ENCODE measurements around the gene SPRR5. TPM values are rescaled to one million over a fixed set of nuclear protein-coding genes. Genes with fewer than 3 reads are reported as not detected.

SPRR5 gene, protein sequence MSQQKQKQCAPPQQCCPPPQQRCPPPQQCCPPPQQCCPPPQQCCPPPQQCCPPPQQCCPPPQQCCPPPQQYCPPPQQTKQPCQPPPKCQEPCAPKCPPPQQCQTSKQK
- not detected in 5 replicates for total RNA-seq (2022; extraction: Qiagen RNA extraction; ENCODE audit: low read depth)

DNA sequence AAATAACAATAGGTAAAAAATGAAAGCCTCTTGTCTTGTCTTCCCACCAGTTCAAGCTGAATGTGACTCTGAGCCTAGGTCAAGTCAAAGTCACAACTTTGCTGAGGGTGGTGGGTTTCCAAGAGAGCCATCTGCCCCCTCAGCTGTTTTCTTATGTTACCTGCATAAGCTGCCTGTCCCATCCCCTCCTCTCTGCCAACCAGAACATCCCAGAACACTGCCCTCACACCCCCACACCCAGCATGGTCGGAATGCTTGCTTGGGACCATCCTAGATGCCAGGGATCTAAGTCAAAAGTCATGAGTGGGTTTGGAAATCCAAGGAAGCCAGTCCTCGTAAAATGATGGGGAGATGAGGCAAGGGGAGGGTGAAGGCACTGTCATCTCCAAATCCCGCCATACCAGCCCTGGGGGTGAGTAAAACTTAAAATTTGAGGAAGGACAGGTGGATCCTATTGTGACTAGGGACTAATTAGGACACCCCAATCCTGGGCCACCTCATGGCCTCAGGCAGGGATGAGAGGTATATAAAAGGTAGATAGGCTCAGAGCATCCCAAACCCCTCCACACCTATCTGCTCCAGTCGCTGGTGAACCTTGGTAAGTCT lies at the start of gene SPRR5:
Gene SPRR5, plus strand, starts transcription at position 556 of the 606 bp plus-strand sequence. CDS start 1,349 bp downstream, outside the sequence.

DNA sequence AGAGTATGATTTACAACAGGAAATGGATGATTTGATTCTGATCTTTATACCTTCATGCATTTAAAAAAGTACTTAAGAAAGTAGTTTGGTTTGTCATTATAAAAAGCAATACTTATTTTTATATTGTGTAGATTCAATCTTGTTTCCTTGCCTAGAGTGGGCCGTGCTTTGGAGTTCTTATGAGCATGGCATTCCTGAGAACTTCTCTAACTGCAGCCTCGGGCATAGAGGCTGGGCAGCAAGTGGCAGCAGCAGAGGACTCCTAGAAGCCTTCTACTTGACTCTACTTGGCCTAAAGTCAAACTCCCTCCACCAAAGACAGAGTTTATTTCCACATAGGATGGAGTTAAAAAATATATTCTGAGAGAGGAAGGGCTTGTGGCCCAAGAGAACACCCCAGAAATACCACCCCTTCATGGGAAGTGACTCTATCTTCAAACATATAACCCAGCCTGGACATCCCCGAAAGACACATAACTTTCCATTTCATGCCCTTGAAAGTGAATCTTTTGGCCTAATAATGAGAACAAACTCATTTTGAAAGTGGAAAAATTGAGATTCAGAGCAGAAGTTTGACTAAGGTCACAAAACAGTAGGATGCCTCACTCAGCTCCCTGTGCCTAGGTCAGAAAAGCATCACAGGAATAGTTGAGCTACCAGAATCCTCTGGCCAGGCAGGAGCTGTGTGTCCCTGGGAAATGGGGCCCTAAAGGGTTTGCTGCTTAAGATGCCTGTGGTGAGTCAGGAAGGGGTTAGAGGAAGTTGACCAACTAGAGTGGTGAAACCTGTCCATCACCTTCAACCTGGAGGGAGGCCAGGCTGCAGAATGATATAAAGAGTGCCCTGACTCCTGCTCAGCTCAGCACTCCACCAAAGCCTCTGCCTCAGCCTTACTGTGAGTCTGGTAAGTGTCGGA lies 39.1 kb upstream of the SPRR5 start, which contains the start of gene IVL:
Gene IVL, plus strand, starts transcription at position 861 of the 916 bp plus-strand sequence. CDS start 1,252 bp downstream, outside the sequence.

DNA sequence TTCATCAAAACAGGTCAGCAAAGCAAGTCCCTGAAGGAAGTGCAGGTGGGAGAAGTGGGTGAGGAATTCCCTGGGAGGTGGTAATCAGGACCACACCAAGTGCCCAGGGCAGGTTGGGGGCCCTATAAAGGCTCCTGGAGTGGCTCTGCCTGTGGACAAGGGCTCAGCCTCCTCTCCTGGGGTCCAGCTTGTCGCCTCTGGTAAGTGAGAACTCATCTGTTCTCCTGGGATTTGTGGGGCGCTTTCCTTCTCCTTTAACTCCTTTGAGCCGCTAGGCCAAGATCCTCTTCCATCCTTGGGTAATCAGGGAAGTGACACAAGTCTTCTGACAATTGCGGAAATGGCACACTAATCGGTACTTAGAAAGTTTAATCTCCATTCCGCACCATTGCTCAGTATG lies 23.5 kb downstream of the SPRR5 start, which contains the start of gene SPRR4:
Gene SPRR4, plus strand, starts transcription at position 154 of the 400 bp plus-strand sequence. CDS start 1,243 bp downstream, outside the sequence.

DNA sequence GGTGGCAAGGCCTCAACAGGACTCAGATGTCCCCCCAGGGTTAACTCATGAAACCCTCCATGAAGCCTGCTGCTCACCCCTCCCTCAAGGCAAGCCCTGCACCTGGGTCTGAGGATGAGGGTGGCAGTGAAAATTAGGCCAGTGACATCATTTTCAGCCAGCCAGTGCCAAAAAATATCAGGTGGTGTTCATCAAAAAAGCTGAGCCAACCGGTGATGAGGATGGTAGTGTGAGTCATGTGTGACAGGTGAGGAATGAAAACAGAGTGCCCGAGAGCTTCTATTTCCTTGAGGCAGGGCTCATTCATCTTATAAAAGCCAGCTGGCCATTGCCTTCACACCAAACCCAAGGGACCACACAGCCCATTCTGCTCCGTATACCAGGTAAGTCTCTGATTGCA lies 36.7 kb downstream of the SPRR5 start, which contains the start of gene SPRR1A:
Gene SPRR1A, plus strand, starts transcription at position 339 of the 400 bp plus-strand sequence. CDS start 1,150 bp downstream, outside the sequence.

Other genes starting within 250 kb of the SPRR5 start
- not detected in 5 replicates for gene LCE2A, start 248.9 kb upstream of the SPRR5 start, total RNA-seq (2022; extraction: Qiagen RNA extraction; ENCODE audit: low read depth)
- gene LCE4A, start 239.0 kb upstream of the SPRR5 start, total RNA-seq (2022; extraction: Qiagen RNA extraction; ENCODE audit: low read depth) = not detected in 5 replicates
- not detected in 5 replicates for gene KPRP, start 189.2 kb upstream of the SPRR5 start, total RNA-seq (2022; extraction: Qiagen RNA extraction; ENCODE audit: low read depth)
- not detected in 5 replicates for gene LCE1F, start 172.1 kb upstream of the SPRR5 start, total RNA-seq (2022; extraction: Qiagen RNA extraction; ENCODE audit: low read depth)
- gene LCE1E, start 160.9 kb upstream of the SPRR5 start, total RNA-seq (2022; extraction: Qiagen RNA extraction; ENCODE audit: low read depth) = 0.08 TPM in 1 of 5 replicates, not detected in the others
- gene LCE1D, start 150.5 kb upstream of the SPRR5 start, total RNA-seq (2022; extraction: Qiagen RNA extraction; ENCODE audit: low read depth) = not detected in 5 replicates
- not detected in 5 replicates for gene LCE1C, start 140.6 kb upstream of the SPRR5 start, total RNA-seq (2022; extraction: Qiagen RNA extraction; ENCODE audit: low read depth)
- gene LCE1B, start 135.2 kb upstream of the SPRR5 start, total RNA-seq (2022; extraction: Qiagen RNA extraction; ENCODE audit: low read depth) = not detected in 5 replicates
- not detected in 5 replicates for gene LCE1A, start 119.7 kb upstream of the SPRR5 start, total RNA-seq (2022; extraction: Qiagen RNA extraction; ENCODE audit: low read depth)
- gene LCE6A, start 104.3 kb upstream of the SPRR5 start, total RNA-seq (2022; extraction: Qiagen RNA extraction; ENCODE audit: low read depth) = not detected in 5 replicates
- not detected in 5 replicates for gene LCE7A, start 87.2 kb upstream of the SPRR5 start, total RNA-seq (2022; extraction: Qiagen RNA extraction; ENCODE audit: low read depth)
- not detected in 5 replicates for gene SMCP, start 68.9 kb upstream of the SPRR5 start, total RNA-seq (2022; extraction: Qiagen RNA extraction; ENCODE audit: low read depth)
- gene IVL, start 38.7 kb upstream of the SPRR5 start, total RNA-seq (2022; extraction: Qiagen RNA extraction; ENCODE audit: low read depth) = 0.04 to 0.07 TPM in 2 of 5 replicates, not detected in the others
- gene SPRR4, start 23.4 kb downstream of the SPRR5 start, total RNA-seq (2022; extraction: Qiagen RNA extraction; ENCODE audit: low read depth) = not detected in 5 replicates
- gene SPRR1A, start 36.9 kb downstream of the SPRR5 start, total RNA-seq (2022; extraction: Qiagen RNA extraction; ENCODE audit: low read depth) = not detected in 5 replicates
- gene SPRR3, start 54.5 kb downstream of the SPRR5 start, total RNA-seq (2022; extraction: Qiagen RNA extraction; ENCODE audit: low read depth) = not detected in 5 replicates
- gene SPRR1B, start 84.0 kb downstream of the SPRR5 start, total RNA-seq (2022; extraction: Qiagen RNA extraction; ENCODE audit: low read depth) = not detected in 5 replicates
- not detected in 5 replicates for gene SPRR2D, start 93.9 kb downstream of the SPRR5 start, total RNA-seq (2022; extraction: Qiagen RNA extraction; ENCODE audit: low read depth)
- not detected in 5 replicates for gene SPRR2A, start 110.3 kb downstream of the SPRR5 start, total RNA-seq (2022; extraction: Qiagen RNA extraction; ENCODE audit: low read depth)
- gene SPRR2B, start 124.4 kb downstream of the SPRR5 start, total RNA-seq (2022; extraction: Qiagen RNA extraction; ENCODE audit: low read depth) = not detected in 5 replicates
- not detected in 5 replicates for gene SPRR2E, start 147.3 kb downstream of the SPRR5 start, total RNA-seq (2022; extraction: Qiagen RNA extraction; ENCODE audit: low read depth)
- not detected in 5 replicates for gene SPRR2F, start 166.3 kb downstream of the SPRR5 start, total RNA-seq (2022; extraction: Qiagen RNA extraction; ENCODE audit: low read depth)
- gene SPRR2G, start 203.7 kb downstream of the SPRR5 start, total RNA-seq (2022; extraction: Qiagen RNA extraction; ENCODE audit: low read depth) = not detected in 5 replicates